ENCODE data around the gene OPHN1.

DNA sequence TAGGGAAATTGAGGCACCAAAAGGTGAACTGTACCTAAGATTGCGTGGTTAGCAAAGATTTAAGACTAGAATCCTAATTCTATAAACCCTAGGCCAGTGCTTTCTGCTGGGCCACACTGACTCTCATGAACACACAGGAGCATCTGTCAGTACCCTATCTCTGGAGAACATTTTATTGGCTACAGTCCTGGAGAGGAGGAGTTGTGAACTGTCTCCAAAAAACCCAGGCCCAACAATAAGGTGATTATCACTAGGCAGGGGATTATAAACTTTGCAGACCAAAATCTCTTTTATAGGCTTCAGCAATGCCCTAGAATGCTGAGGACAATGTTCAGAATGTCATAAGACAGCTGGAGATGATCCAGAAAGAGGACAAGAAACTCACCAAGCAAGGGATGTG, 24.1 kb downstream of the OPHN1 start:
- TF ChIP-seq, protein P1, sequence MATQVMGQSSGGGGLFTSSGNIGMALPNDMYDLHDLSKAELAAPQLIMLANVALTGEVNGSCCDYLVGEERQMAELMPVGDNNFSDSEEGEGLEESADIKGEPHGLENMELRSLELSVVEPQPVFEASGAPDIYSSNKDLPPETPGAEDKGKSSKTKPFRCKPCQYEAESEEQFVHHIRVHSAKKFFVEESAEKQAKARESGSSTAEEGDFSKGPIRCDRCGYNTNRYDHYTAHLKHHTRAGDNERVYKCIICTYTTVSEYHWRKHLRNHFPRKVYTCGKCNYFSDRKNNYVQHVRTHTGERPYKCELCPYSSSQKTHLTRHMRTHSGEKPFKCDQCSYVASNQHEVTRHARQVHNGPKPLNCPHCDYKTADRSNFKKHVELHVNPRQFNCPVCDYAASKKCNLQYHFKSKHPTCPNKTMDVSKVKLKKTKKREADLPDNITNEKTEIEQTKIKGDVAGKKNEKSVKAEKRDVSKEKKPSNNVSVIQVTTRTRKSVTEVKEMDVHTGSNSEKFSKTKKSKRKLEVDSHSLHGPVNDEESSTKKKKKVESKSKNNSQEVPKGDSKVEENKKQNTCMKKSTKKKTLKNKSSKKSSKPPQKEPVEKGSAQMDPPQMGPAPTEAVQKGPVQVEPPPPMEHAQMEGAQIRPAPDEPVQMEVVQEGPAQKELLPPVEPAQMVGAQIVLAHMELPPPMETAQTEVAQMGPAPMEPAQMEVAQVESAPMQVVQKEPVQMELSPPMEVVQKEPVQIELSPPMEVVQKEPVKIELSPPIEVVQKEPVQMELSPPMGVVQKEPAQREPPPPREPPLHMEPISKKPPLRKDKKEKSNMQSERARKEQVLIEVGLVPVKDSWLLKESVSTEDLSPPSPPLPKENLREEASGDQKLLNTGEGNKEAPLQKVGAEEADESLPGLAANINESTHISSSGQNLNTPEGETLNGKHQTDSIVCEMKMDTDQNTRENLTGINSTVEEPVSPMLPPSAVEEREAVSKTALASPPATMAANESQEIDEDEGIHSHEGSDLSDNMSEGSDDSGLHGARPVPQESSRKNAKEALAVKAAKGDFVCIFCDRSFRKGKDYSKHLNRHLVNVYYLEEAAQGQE (IDR thresholded peaks at IDR 0.05; ENCODE audit: unreplicated experiment), result no peak
- TF ChIP-seq, protein P2, sequence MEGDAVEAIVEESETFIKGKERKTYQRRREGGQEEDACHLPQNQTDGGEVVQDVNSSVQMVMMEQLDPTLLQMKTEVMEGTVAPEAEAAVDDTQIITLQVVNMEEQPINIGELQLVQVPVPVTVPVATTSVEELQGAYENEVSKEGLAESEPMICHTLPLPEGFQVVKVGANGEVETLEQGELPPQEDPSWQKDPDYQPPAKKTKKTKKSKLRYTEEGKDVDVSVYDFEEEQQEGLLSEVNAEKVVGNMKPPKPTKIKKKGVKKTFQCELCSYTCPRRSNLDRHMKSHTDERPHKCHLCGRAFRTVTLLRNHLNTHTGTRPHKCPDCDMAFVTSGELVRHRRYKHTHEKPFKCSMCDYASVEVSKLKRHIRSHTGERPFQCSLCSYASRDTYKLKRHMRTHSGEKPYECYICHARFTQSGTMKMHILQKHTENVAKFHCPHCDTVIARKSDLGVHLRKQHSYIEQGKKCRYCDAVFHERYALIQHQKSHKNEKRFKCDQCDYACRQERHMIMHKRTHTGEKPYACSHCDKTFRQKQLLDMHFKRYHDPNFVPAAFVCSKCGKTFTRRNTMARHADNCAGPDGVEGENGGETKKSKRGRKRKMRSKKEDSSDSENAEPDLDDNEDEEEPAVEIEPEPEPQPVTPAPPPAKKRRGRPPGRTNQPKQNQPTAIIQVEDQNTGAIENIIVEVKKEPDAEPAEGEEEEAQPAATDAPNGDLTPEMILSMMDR (conservative IDR thresholded peaks at IDR 0.05; ENCODE audit: low read depth in 2 of 2), result no peak
